ENCODE measurements around the gene C20orf144. TPM values are rescaled to one million over a fixed set of nuclear protein-coding genes. Genes with fewer than 3 reads are reported as not detected.

Gene C20orf144
- total RNA-seq, 4 donors from 2014 or later = not detected

GRCh38 chr20:33649201-33649681, 12.9 kb upstream of the C20orf144 start:
- H3K27ac ChIP-seq = peak overlapping the region; percentile 55 to 89 (median 80)

GRCh38 chr20:33650111-33650752, 11.9 kb upstream of the C20orf144 start:
- peak overlapping the region; percentile 1 to 84 (median 76) for H3K27ac ChIP-seq
- H3K27me3 ChIP-seq = no peaks in the 10 kb centered on the region
- intact Hi-C loops (cut with DNase I) = loop anchor here (5.0 kb wide), 1 partner anchor 193 kb away; no protein-coding TSS in a partner anchor
- H3K4me1 ChIP-seq = peaks cover 34 to 93% (median 57%) of the 10 kb centered on the region in 3 donors
- WGBS, 2 donors = 86% methylated on average over 4 to 8 of the region's 11 CpGs
- DNase-seq = no peak
- H3K4me3 ChIP-seq = no peak overlapping the region
- peaks cover 0 to 12% (median 3%) of the 10 kb centered on the region in 3 donors for H3K36me3 ChIP-seq
- no peaks in the 10 kb centered on the region for H3K9me3 ChIP-seq
- no peak for TF ChIP-seq POLR2A (IDR thresholded peaks at IDR 0.05)
- TF ChIP-seq CTCF (IDR thresholded peaks at IDR 0.05) = no peak

More at GRCh38 chr20:33649201-33649681, 12.9 kb upstream of the C20orf144 start:
- no peaks in the 10 kb centered on the region for H3K27me3 ChIP-seq
- no peak for DNase-seq
- no peaks in the 10 kb centered on the region for H3K9me3 ChIP-seq
- intact Hi-C loops (cut with DNase I) = no loop called here
- no peak overlapping the region for H3K4me3 ChIP-seq
- peaks cover 0 to 22% (median 12%) of the 10 kb centered on the region in 3 donors for H3K36me3 ChIP-seq
- no peak for TF ChIP-seq CTCF (IDR thresholded peaks at IDR 0.05)
- TF ChIP-seq POLR2A (IDR thresholded peaks at IDR 0.05) = no peak
- WGBS, 2 donors = 46 to 52% methylated on average over 13 to 16 of the region's 19 CpGs
- H3K4me1 ChIP-seq = peaks cover 27 to 83% (median 57%) of the 10 kb centered on the region in 3 donors

GRCh38 chr20:33650753-33651561, 11.2 kb upstream of the C20orf144 start:
- Histone ChIP-seq H3K4me3 (no peak overlapping the region), H3K4me1 (peaks cover 34 to 100% (median 57%) of the 10 kb centered on the region in 3 donors), H3K9me3 (no peaks in the 10 kb centered on the region), H3K27ac (peak overlapping the region; percentile 26 to 84 (median 76)), H3K36me3 (peaks cover 0 to 5% (median 0%) of the 10 kb centered on the region in 3 donors), H3K27me3 (no peaks in the 10 kb centered on the region)
- WGBS, 2 donors = 44 to 60% methylated on average over 7 to 8 of the region's 10 CpGs
- DNase-seq = no peak
- TF ChIP-seq CTCF (IDR thresholded peaks at IDR 0.05) = no peak
- no peak for TF ChIP-seq POLR2A (IDR thresholded peaks at IDR 0.05)
- intact Hi-C loops (cut with DNase I) = loop anchor here (5.0 kb wide), 1 partner anchor 194 kb away; no protein-coding TSS in a partner anchor

GRCh38 chr20:33651562-33652048, 10.5 kb upstream of the C20orf144 start:
- H3K27me3 ChIP-seq = no peaks in the 10 kb centered on the region
- no peaks in the 10 kb centered on the region for H3K9me3 ChIP-seq
- TF ChIP-seq CTCF (IDR thresholded peaks at IDR 0.05) = no peak
- peaks cover 34 to 98% (median 57%) of the 10 kb centered on the region in 3 donors for H3K4me1 ChIP-seq
- H3K4me3 ChIP-seq = no peak overlapping the region
- WGBS, 2 donors = 42 to 52% methylated on average over 12 to 13 of the region's 13 CpGs
- H3K27ac ChIP-seq = peak overlapping the region; percentile 26 to 84 (median 76)
- DNase-seq = no peak
- intact Hi-C loops (cut with DNase I) = loop anchor here (5.0 kb wide), 1 partner anchor 194 kb away; no protein-coding TSS in a partner anchor
- peaks cover 0 to under 1% (median 0%) of the 10 kb centered on the region in 3 donors for H3K36me3 ChIP-seq

Data from esophagus squamous epithelium (tissue), 5 donors.